ENCODE results near the gene CCDC92.

DNA sequence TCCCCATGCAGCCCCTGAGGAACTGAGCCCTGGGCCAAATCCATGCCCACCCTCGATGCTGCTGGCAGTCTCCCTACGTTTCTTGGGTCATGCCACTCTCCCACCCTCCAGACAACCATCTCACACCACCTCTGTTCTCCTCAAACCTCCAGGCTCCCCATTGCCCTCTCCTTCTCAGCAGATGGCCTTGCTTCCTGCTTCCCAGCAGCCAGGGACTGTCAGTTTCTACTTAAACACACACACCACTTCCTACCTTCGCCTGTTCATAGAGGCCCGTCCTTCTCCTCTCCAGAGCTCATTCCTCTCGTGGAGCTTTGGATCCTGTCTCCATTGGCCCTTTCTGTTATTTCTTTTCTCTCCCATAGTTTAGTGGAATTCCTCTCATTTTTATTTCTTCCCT, 27.5 kb upstream of the CCDC92 start:
- TF ChIP-seq POLR2A (IDR thresholded peaks at IDR 0.05), result no peak
- TF ChIP-seq, protein P1, sequence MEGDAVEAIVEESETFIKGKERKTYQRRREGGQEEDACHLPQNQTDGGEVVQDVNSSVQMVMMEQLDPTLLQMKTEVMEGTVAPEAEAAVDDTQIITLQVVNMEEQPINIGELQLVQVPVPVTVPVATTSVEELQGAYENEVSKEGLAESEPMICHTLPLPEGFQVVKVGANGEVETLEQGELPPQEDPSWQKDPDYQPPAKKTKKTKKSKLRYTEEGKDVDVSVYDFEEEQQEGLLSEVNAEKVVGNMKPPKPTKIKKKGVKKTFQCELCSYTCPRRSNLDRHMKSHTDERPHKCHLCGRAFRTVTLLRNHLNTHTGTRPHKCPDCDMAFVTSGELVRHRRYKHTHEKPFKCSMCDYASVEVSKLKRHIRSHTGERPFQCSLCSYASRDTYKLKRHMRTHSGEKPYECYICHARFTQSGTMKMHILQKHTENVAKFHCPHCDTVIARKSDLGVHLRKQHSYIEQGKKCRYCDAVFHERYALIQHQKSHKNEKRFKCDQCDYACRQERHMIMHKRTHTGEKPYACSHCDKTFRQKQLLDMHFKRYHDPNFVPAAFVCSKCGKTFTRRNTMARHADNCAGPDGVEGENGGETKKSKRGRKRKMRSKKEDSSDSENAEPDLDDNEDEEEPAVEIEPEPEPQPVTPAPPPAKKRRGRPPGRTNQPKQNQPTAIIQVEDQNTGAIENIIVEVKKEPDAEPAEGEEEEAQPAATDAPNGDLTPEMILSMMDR (IDR thresholded peaks at IDR 0.05), result no peak

Data from body of pancreas (tissue), 4 donors.